CD14-positive monocyte (primary cell): ENCODE results near the gene DAGLA. TPM values are rescaled to one million over a fixed set of nuclear protein-coding genes. Genes with fewer than 3 reads are reported as not detected.

Source experiments
- DNase-seq, 3 donors: peaks; one replicate each; pipeline ENCODE4 v3.0.0-alpha.2; 2011 to 2022
- H2AFZ ChIP-seq: 2 replicates; pipeline ENCODE4 v1.6.0; 2012; ENCODE audit warnings: mild to moderate bottlenecking, low read depth, low read length, inconsistent platforms; ENCODE audit not compliant: insufficient read depth, poor library complexity, severe bottlenecking
- H3K27ac ChIP-seq, 2 donors: 1 replicate in 1 of 2; 2 replicates in 1 of 2; pipeline ENCODE4 v1.5.1; 2012 to 2013; ENCODE audit warnings: low read length in 2 of 2, control low read depth in 1 of 2, inconsistent platforms in 1 of 2, low read depth in 1 of 2, mild to moderate bottlenecking in 1 of 2
- H3K27me3 ChIP-seq, 2 donors: one replicate each; pipeline versions ENCODE4 v1.6.0 to v1.6.1; 2011 to 2013; ENCODE audit warnings: low read length in 2 of 2; ENCODE audit not compliant: control insufficient read depth in 2 of 2, insufficient read depth in 2 of 2
- H3K36me3 ChIP-seq, 2 donors: replicated peaks in 1 of 2; 1 replicate in 1 of 2; 2 replicates in 1 of 2; pipeline versions ENCODE4 v1.5.1 to v1.6.1; 2012 to 2013; ENCODE audit warnings: low read length in 2 of 2, control low read depth in 1 of 2, inconsistent platforms in 1 of 2, mild to moderate bottlenecking in 1 of 2; ENCODE audit not compliant: insufficient read depth in 2 of 2, control insufficient read depth in 1 of 2
- H3K4me1 ChIP-seq, 2 donors: 1 replicate in 1 of 2; 2 replicates in 1 of 2; pipeline versions ENCODE4 v1.5.1 to v1.6.1; 2012 to 2013; ENCODE audit warnings: low read length in 2 of 2, control low read depth in 1 of 2, inconsistent platforms in 1 of 2, mild to moderate bottlenecking in 1 of 2, moderate library complexity in 1 of 2; ENCODE audit not compliant: insufficient read depth in 2 of 2, control insufficient read depth in 1 of 2
- H3K4me2 ChIP-seq: replicated peaks from 2 replicates; pipeline ENCODE3; 2012; ENCODE audit warnings: low read length, moderate library complexity, mild to moderate bottlenecking; ENCODE audit not compliant: poor library complexity, severe bottlenecking; ENCODE audit errors: extremely low read depth
- H3K4me3 ChIP-seq, 3 experiments: fragments of 200-600 bp in 1 of 3; sonication (generic) in 1 of 3; replicated peaks in 1 of 3; 1 replicate in 2 of 3; 2 replicates in 1 of 3; pipeline ENCODE4 v1.5.1; 2011 to 2013; ENCODE audit warnings: low read length in 3 of 3, mild to moderate bottlenecking in 3 of 3, control low read depth in 2 of 3, low read depth in 2 of 3, inconsistent platforms in 1 of 3, moderate library complexity in 1 of 3
- H3K79me2 ChIP-seq: 2 replicates; pipeline ENCODE4 v1.6.0; 2012; ENCODE audit warnings: mild to moderate bottlenecking, control low read depth, inconsistent platforms, low read length, moderate library complexity; ENCODE audit not compliant: insufficient read depth
- H3K9ac ChIP-seq: 2 replicates; pipeline ENCODE4 v1.6.0; 2017; ENCODE audit warnings: low read length, mild to moderate bottlenecking; ENCODE audit not compliant: insufficient read depth, poor library complexity, severe bottlenecking
- H3K9me3 ChIP-seq, 2 donors: replicated peaks in 1 of 2; 1 replicate in 1 of 2; 2 replicates in 1 of 2; pipeline versions ENCODE4 v1.5.1 to v1.6.1; 2012 to 2013; ENCODE audit warnings: low read length in 2 of 2, control low read depth in 1 of 2; ENCODE audit not compliant: control insufficient read depth in 1 of 2, insufficient read depth in 1 of 2
- H4K20me1 ChIP-seq: 2 replicates; pipeline ENCODE4 v1.6.0; 2012; ENCODE audit warnings: mild to moderate bottlenecking, low read length, control low read depth, moderate library complexity; ENCODE audit not compliant: insufficient read depth
- H3K27ac Mint-ChIP-seq, 7 donors: one replicate each; pipeline ENCODE4 v1.8.0; 2020; ENCODE audit warnings: mild to moderate bottlenecking in 7 of 7, mixed read lengths in 7 of 7, moderate library complexity in 6 of 7, inconsistent platforms in 2 of 7
- H3K27me3 Mint-ChIP-seq, 3 donors: one replicate each; pipeline ENCODE4 v1.8.0; 2021 to 2022; ENCODE audit warnings: low read depth in 3 of 3, mild to moderate bottlenecking in 3 of 3, mixed read lengths in 3 of 3, moderate library complexity in 3 of 3, inconsistent platforms in 1 of 3
- H3K36me3 Mint-ChIP-seq, 2 donors: one replicate each; pipeline ENCODE4 v1.8.0; 2020; ENCODE audit warnings: mixed read lengths in 2 of 2, inconsistent platforms in 1 of 2, mild to moderate bottlenecking in 1 of 2
- H3K4me1 Mint-ChIP-seq: one replicate; pipeline ENCODE4 v1.8.0; 2020; ENCODE audit warnings: mild to moderate bottlenecking, mixed read lengths
- H3K4me3 Mint-ChIP-seq, 2 donors: one replicate each; pipeline ENCODE4 v1.8.0; 2020; ENCODE audit warnings: mild to moderate bottlenecking in 2 of 2, mixed read lengths in 2 of 2, moderate library complexity in 1 of 2
- H3K9me3 Mint-ChIP-seq, 7 donors: one replicate each; pipeline ENCODE4 v1.8.0; 2020 to 2022; ENCODE audit warnings: mixed read lengths in 7 of 7, mild to moderate bottlenecking in 6 of 7, moderate library complexity in 6 of 7, inconsistent platforms in 2 of 7
- CTCF ChIP-seq: fragments of 200-600 bp; IDR thresholded peaks from one replicate; pipeline ENCODE4 v1.8.0; 2022; ENCODE audit warnings: antibody characterized with exemption, mild to moderate bottlenecking
- WGBS: methylation state at CpG from one replicate; pipeline ENCODE4 v1.1.5; 2013; ENCODE audit warnings: missing lambda C conversion rate; ENCODE audit not compliant: insufficient coverage; 5-methylcytosine and 5-hydroxymethylcytosine counted together
- intact Hi-C, 2 donors: fragments of 100-400 bp; cut with micrococcal nuclease; formaldehyde crosslinking; loops; one replicate each; pipeline versions ENCODE4 v1.15.0 to v1.15.1; 2023
- polyA plus RNA-seq, 3 donors: library from polyadenylated mRNA; depleted of rRNA in 1 of 3; unstranded in 2 of 3; stranded (reverse) in 1 of 3; fragments of 300-500 nt in 2 of 3; fragments of >200 nt in 1 of 3; fragmentation: Illumina TruSeq in 2 of 3; gene quantifications; 1 replicate in 2 of 3; 2 replicates in 1 of 3; pipeline ENCODE4 v1.2.3, GENCODE V29; 2012 to 2021

DAGLA gene
- polyA plus RNA-seq, 3 donors, result 0.16 to 6.7 (median 0.73) TPM

GRCh38 chr11:61756147-61756451 is 75.9 kb downstream of the DAGLA start:
- intact Hi-C loops, result no loop called here
- Mint-ChIP-seq H3K9me3 (peaks cover 0 to 6% (median 0%) of the 10 kb centered on the region in 7 donors), H3K36me3 (peaks cover 0 to 3% of the 10 kb centered on the region in 2 donors), H3K4me1 (peaks cover 22% of the 10 kb centered on the region), H3K27me3 (peaks cover 20 to 31% (median 27%) of the 10 kb centered on the region in 3 donors), H3K4me3 (no peak overlapping the region), H3K27ac (peak overlapping the region in 4 of 7 donors; percentile 54 to 71 (median 65))
- Histone ChIP-seq H3K9ac (no peak overlapping the region), H2AFZ (no peak overlapping the region), H3K4me1 (peaks cover 7 to 21% of the 10 kb centered on the region in 2 donors), H3K36me3 (no peaks in the 10 kb centered on the region), H3K4me2 (no peak overlapping the region), H3K9me3 (no peaks in the 10 kb centered on the region), H4K20me1 (no peaks in the 10 kb centered on the region), H3K4me3 (no peak overlapping the region), H3K79me2 (no peaks in the 10 kb centered on the region), H3K27me3 (peaks cover 4 to 23% of the 10 kb centered on the region in 2 donors), H3K27ac (no peak overlapping the region)
- 86% methylated on average over 2 of the region's 4 CpGs for WGBS
- no peak for TF ChIP-seq CTCF
- DNase-seq, result no peak

- H4K20me1 ChIP-seq, result no peaks in the 10 kb centered on the region
- H3K4me3 ChIP-seq, result no peak overlapping the region
- Mint-ChIP-seq H3K36me3 (peaks cover 0 to 2% of the 10 kb centered on the region in 2 donors), H3K27ac (peak overlapping the region in 3 of 7 donors; percentile 60 to 71 (median 70)), H3K4me1 (peaks cover 22% of the 10 kb centered on the region), H3K27me3 (peaks cover 17 to 25% (median 22%) of the 10 kb centered on the region in 3 donors), H3K9me3 (peaks cover 0 to 6% (median 0%) of the 10 kb centered on the region in 7 donors), H3K4me3 (no peak overlapping the region)
- H3K79me2 ChIP-seq, result no peaks in the 10 kb centered on the region
- intact Hi-C loops, result no loop called here
- H3K4me1 ChIP-seq, result peaks cover 7 to 21% of the 10 kb centered on the region in 2 donors
- no peak overlapping the region for H3K27ac ChIP-seq
- no peak overlapping the region for H2AFZ ChIP-seq
- WGBS, result 79% methylated on average over 4 of the region's 9 CpGs
- H3K9ac ChIP-seq, result no peak overlapping the region
- H3K9me3 ChIP-seq, result no peaks in the 10 kb centered on the region
- no peaks in the 10 kb centered on the region for H3K36me3 ChIP-seq
- peak; percentile 31 to 71 (median 49) for DNase-seq
- no peak for TF ChIP-seq CTCF
- no peak overlapping the region for H3K4me2 ChIP-seq
- H3K27me3 ChIP-seq, result peaks cover 4 to 18% of the 10 kb centered on the region in 2 donors
These were observed 76.4 kb downstream of the DAGLA start for GRCh38 chr11:61756452-61757212.
